Fibroblast of lung (primary cell): ENCODE data around the gene SCAMP5. TPM values are rescaled to one million over a fixed set of nuclear protein-coding genes. Genes with fewer than 3 reads are reported as not detected.

ENCODE experiments used
- DNase-seq, 2 donors: peaks; one replicate each; pipeline versions ENCODE4 v3.0.0 to v3.0.0-alpha.2; 2010; ENCODE audit warnings: low read depth in 2 of 2
- H2AFZ ChIP-seq: 2 replicates; pipeline ENCODE4 v1.5.1; 2012; ENCODE audit warnings: low read length, control low read depth, inconsistent platforms
- H3K27ac ChIP-seq: 2 replicates; pipeline ENCODE4 v1.5.1; 2011; ENCODE audit warnings: low read length, control low read depth; ENCODE audit not compliant: insufficient read depth
- H3K27me3 ChIP-seq: 2 replicates; pipeline ENCODE4 v1.5.1; 2011; ENCODE audit warnings: mild to moderate bottlenecking, low read length; ENCODE audit not compliant: control insufficient read depth, insufficient read depth
- H3K36me3 ChIP-seq: 2 replicates; pipeline ENCODE4 v1.5.1; 2011; ENCODE audit warnings: low read length; ENCODE audit not compliant: control insufficient read depth, insufficient read depth
- H3K4me1 ChIP-seq: 2 replicates; pipeline ENCODE4 v1.5.1; 2011; ENCODE audit warnings: low read length; ENCODE audit not compliant: control insufficient read depth, insufficient read depth; ENCODE audit errors: extremely low read depth
- H3K4me2 ChIP-seq: 2 replicates; pipeline ENCODE4 v1.5.1; 2011; ENCODE audit warnings: low read length, control low read depth; ENCODE audit not compliant: insufficient read depth; ENCODE audit errors: extremely low read depth
- H3K4me3 ChIP-seq, 4 experiments: fragments of 200-600 bp in 1 of 4; sonication (generic) in 1 of 4; replicated peaks in 1 of 4; 2 replicates each; pipeline ENCODE4 v1.5.1; 2011 to 2016; ENCODE audit warnings: low read length in 4 of 4, low read depth in 3 of 4, mild to moderate bottlenecking in 3 of 4, control low read depth in 2 of 4, inconsistent platforms in 1 of 4, mixed read lengths in 1 of 4; ENCODE audit not compliant: insufficient read depth in 1 of 4; ENCODE audit errors: control extremely low read depth in 1 of 4
- H3K79me2 ChIP-seq: 2 replicates; pipeline ENCODE4 v1.5.1; 2012; ENCODE audit warnings: mild to moderate bottlenecking, low read length, inconsistent platforms; ENCODE audit not compliant: control insufficient read depth, insufficient read depth
- H3K9ac ChIP-seq: 2 replicates; pipeline ENCODE4 v1.5.1; 2011; ENCODE audit warnings: mild to moderate bottlenecking, low read length, control low read depth; ENCODE audit not compliant: insufficient read depth
- H3K9me3 ChIP-seq: 2 replicates; pipeline ENCODE4 v1.5.1; 2012; ENCODE audit warnings: low read depth, low read length; ENCODE audit not compliant: control insufficient read depth, insufficient read depth
- H4K20me1 ChIP-seq: 2 replicates; pipeline ENCODE4 v1.5.1; 2011; ENCODE audit warnings: low read length; ENCODE audit not compliant: control insufficient read depth, insufficient read depth; ENCODE audit errors: extremely low read depth
- CTCF ChIP-seq, 2 donors: IDR thresholded peaks in 1 of 2; conservative IDR thresholded peaks in 1 of 2; 1 replicate in 1 of 2; 2 replicates in 1 of 2; pipeline ENCODE4 v1.5.1; 2011 to 2012; ENCODE audit warnings: low read length in 2 of 2, control low read depth in 1 of 2, inconsistent platforms in 1 of 2, low read depth in 1 of 2, mild to moderate bottlenecking in 1 of 2
- EZH2 ChIP-seq: IDR thresholded peaks from 2 replicates; pipeline ENCODE4 v1.5.1; 2012; ENCODE audit warnings: low read length, control low read depth, mild to moderate bottlenecking; ENCODE audit errors: missing control alignments
- polyA plus RNA-seq, 2 donors: library from polyadenylated mRNA; depleted of rRNA in 1 of 2; stranded (reverse) in 1 of 2; unstranded in 1 of 2; fragments of >200 nt; gene quantifications; 2 replicates each; pipeline ENCODE4 v1.2.1, GENCODE V29; 2011 to 2012; ENCODE audit warnings: missing spikeins in 1 of 2
- total RNA-seq: library from RNA; depleted of rRNA; stranded (reverse); fragments of >200 nt; gene quantifications from 2 replicates; pipeline ENCODE4 v1.2.1, GENCODE V29; 2014

Gene SCAMP5
- total and polyA plus RNA-seq, 2 donors (not counting 1 experiment from before 2014, with no cell fraction given), result 0.50 to 0.93 TPM

- Histone ChIP-seq H3K79me2 (no peaks in the 10 kb centered on the region), H2AFZ (peak within 1 kb of the TSS; percentile 66), H3K36me3 (no peaks in the 10 kb centered on the region), H3K9ac (peak within 1 kb of the TSS; percentile 30), H3K4me1 (no peaks in the 10 kb centered on the region), H3K27me3 (peaks cover 14% of the 10 kb centered on the region), H3K4me3 (peak within 1 kb of the TSS; percentile 38 to 58 (median 51)), H4K20me1 (no peaks in the 10 kb centered on the region), H3K4me2 (peak within 1 kb of the TSS; percentile 44), H3K27ac (no peak within 1 kb of the TSS), H3K9me3 (no peaks in the 10 kb centered on the region)
- TF ChIP-seq CTCF (conservative IDR thresholded peaks at IDR 0.05 in 1 of 2, IDR thresholded peaks at IDR 0.05 in 1 of 2; ENCODE audit: low read depth in 1 of 2, low read length in 2 of 2), result no peak
- no peak for TF ChIP-seq EZH2
- peak; percentile 52 to 53 for DNase-seq
Observed at GRCh38 chr15:74956648-74957475, 38.5 kb upstream of the SCAMP5 start, which contains the start of gene RPP25. TSS of gene RPP25 (minus strand) at chr15:74956772. CDS start at chr15:74956583, 189 bp downstream.

- TF ChIP-seq EZH2 (peak; percentile 53), CTCF (conservative IDR thresholded peaks at IDR 0.05 in 1 of 2, IDR thresholded peaks at IDR 0.05 in 1 of 2; ENCODE audit: low read depth in 1 of 2, low read length in 2 of 2) (no peak)
- Histone ChIP-seq H3K9ac (no peak overlapping the region), H3K27ac (no peak overlapping the region)
Observed at GRCh38 chr15:74957476-74958035, 37.8 kb upstream of the SCAMP5 start.

GRCh38 chr15:74958320-74958907 is 36.9 kb upstream of the SCAMP5 start:
- Histone ChIP-seq H3K36me3 (no peaks in the 10 kb centered on the region), H3K4me3 (peak overlapping the region; percentile 16 to 58 (median 29)), H3K4me1 (no peaks in the 10 kb centered on the region), H3K4me2 (peak overlapping the region; percentile 59), H3K9ac (no peak overlapping the region), H2AFZ (peak overlapping the region; percentile 40), H3K27ac (no peak overlapping the region), H3K27me3 (peaks cover 14% of the 10 kb centered on the region), H3K79me2 (no peaks in the 10 kb centered on the region), H3K9me3 (no peaks in the 10 kb centered on the region), H4K20me1 (no peaks in the 10 kb centered on the region)
- TF ChIP-seq EZH2 (no peak), CTCF (conservative IDR thresholded peaks at IDR 0.05 in 1 of 2, IDR thresholded peaks at IDR 0.05 in 1 of 2; ENCODE audit: low read depth in 1 of 2, low read length in 2 of 2) (peak in 1 of 2 donors; percentile 22)
- DNase-seq, result no peak

More at GRCh38 chr15:74957476-74958035, 37.8 kb upstream of the SCAMP5 start:
- Histone ChIP-seq H3K27me3 (peaks cover 14% of the 10 kb centered on the region), H4K20me1 (no peaks in the 10 kb centered on the region), H2AFZ (peak overlapping the region; percentile 6), H3K9me3 (no peaks in the 10 kb centered on the region), H3K36me3 (no peaks in the 10 kb centered on the region), H3K4me2 (peak overlapping the region; percentile 44), H3K4me3 (peak overlapping the region in 3 of 4 experiments; percentile 38 to 58 (median 55)), H3K4me1 (no peaks in the 10 kb centered on the region), H3K79me2 (no peaks in the 10 kb centered on the region)
- DNase-seq, result no peak
